Measurements from ENCODE around the gene MPV17L2. TPM values are rescaled to one million over a fixed set of nuclear protein-coding genes. Genes with fewer than 3 reads are reported as not detected.
A peak's percentile ranks its signal among the peaks of the same experiment; 100 is the strongest.

The MPV17L2 gene
- total and polyA plus RNA-seq, 10 of the 15 experiments (the other 5 are each of a cell fraction or from before 2014, with no cell fraction given) = 5.1 to 57.2 (median 22.9) TPM

GRCh38 chr19:18150776-18151624, 42.0 kb upstream of the MPV17L2 start:
- H3K4me3 ChIP-seq = peak overlapping the region; percentile 33; the same call in 1 of the 2 replicates

GRCh38 chr19:18152442-18152816, 40.6 kb upstream of the MPV17L2 start:
- no peaks in the 10 kb centered on the region for H3K9me3 ChIP-seq (replicated peaks; ENCODE audit: control insufficient read depth, insufficient read depth, low read length)
- peak overlapping the region; percentile 92 for H2AFZ ChIP-seq (ENCODE audit: control insufficient read depth, low read depth, low read length)
- no TSS peak for BruUV-seq (replicated peaks)
- ChIA-PET POLR2A (interaction anchor here (0.5 to 1.9 kb wide), 11 partner anchors 11 to 72 kb away, joined by 3 to 11 read pairs (median 5); no protein-coding TSS in a partner anchor), RAD21 (ENCODE audit: unreplicated experiment) (interaction anchor here (0.5 to 1.8 kb wide), 15 partner anchors 15 to 220 kb away, joined by 3 to 9 read pairs (median 4); partner anchors contain the start of genes CCDC124, IL12RB1, MAST3 and RAB3A), CTCF (interaction anchor here (0.5 to 3.0 kb wide), 19 partner anchors 8 to 145 kb away, joined by 3 to 48 read pairs (median 4); partner anchors contain the start of gene MAST3), SMC1A (ENCODE audit: uncharacterized antibody, unreplicated experiment) (interaction anchor here (0.9 to 2.3 kb wide), 16 partner anchors 8 to 215 kb away, joined by 3 to 7 read pairs (median 4); no protein-coding TSS in a partner anchor)
- H3K27me3 ChIP-seq (replicated peaks in 1 of 2; ENCODE audit: control insufficient read depth in 2 of 2, insufficient read depth in 2 of 2, low read length in 1 of 2) = no peaks in the 10 kb centered on the region
- peaks cover 11% of the 10 kb centered on the region for H3K79me2 ChIP-seq (ENCODE audit: control insufficient read depth, insufficient read depth, low read length)
- no peaks in the 10 kb centered on the region for H4K20me1 ChIP-seq (ENCODE audit: control insufficient read depth, insufficient read depth)
- intact Hi-C loops (cut with micrococcal nuclease; ENCODE audit: unreplicated experiment) (loop anchor here (1.0 to 2.0 kb wide), 2 partner anchors 20 to 39 kb away; partner anchors contain the start of gene IFI30), in situ Hi-C loops (cut with MboI) (no loop called here)
- under 1% methylated on average over 22 of the region's 22 CpGs for WGBS (ENCODE audit: insufficient coverage, insufficient replicate concordance, low lambda C conversion rate, missing lambda C conversion rate)
- peak overlapping the region; percentile 88 for H3K27ac ChIP-seq (ENCODE audit: control insufficient read depth, insufficient read depth)
- peak overlapping the region; percentile 59; the same call in 1 of the 2 replicates for H3K4me3 ChIP-seq
- FAIRE-seq (peak; percentile 100), DNase-seq (ENCODE audit: low read depth, low spot score) (peak; percentile 99), ATAC-seq (peak; percentile 85)
- H3K4me2 ChIP-seq (ENCODE audit: control insufficient read depth, insufficient read depth) = peak overlapping the region; percentile 94
- peak overlapping the region; percentile 79 for H3K9ac ChIP-seq (ENCODE audit: control insufficient read depth, insufficient read depth, low read length)
- H3K36me3 ChIP-seq (ENCODE audit: control insufficient read depth in 2 of 2, insufficient read depth in 2 of 2, low read length in 1 of 2) = peaks cover 2 to 6% of the 10 kb centered on the region in 2 experiments; a peak in 3 of 4 replicates
- H3K4me1 ChIP-seq (ENCODE audit: control insufficient read depth, insufficient read depth, low read length) = peaks cover 15% of the 10 kb centered on the region
- TF ChIP-seq ZBTB40 (IDR thresholded peaks at IDR 0.05; ENCODE audit: borderline replicate concordance) = peak; percentile 78; the same call in 1 of the 2 replicates
- peak; percentile 81 for TF ChIP-seq NBN (IDR thresholded peaks at IDR 0.05)
- TF ChIP-seq ATF7 (IDR thresholded peaks at IDR 0.05; ENCODE audit: low read depth) = no peak
- TF ChIP-seq ZZZ3 (IDR thresholded peaks at IDR 0.05; ENCODE audit: control insufficient read depth, insufficient read length, low read depth) = no peak
- TF ChIP-seq POLR2AphosphoS5 (IDR thresholded peaks at IDR 0.05; ENCODE audit: low read length) = peak; percentile 63; the same call in 1 of the 2 replicates
- 0 out of 2 replicates have a peak, but pooled peaks have one; percentile 22 for TF ChIP-seq JUND (IDR thresholded peaks at IDR 0.05; ENCODE audit: low read depth, low read length)
- TF ChIP-seq ATF3 (IDR thresholded peaks at IDR 0.05; ENCODE audit: borderline replicate concordance, extremely low read depth, low read depth, low read length) = no peak

More at GRCh38 chr19:18150776-18151624, 42.0 kb upstream of the MPV17L2 start:
- RAD21 ChIA-PET (ENCODE audit: unreplicated experiment) = interaction anchor here (0.5 to 1.9 kb wide), 7 partner anchors 17 to 62 kb away, joined by 3 to 9 read pairs (median 5); partner anchors contain the start of gene MAST3
- intact Hi-C loops (cut with micrococcal nuclease; ENCODE audit: unreplicated experiment) = no loop called here
- CTCF ChIA-PET = interaction anchor here (0.8 to 3.0 kb wide), 13 partner anchors 10 to 129 kb away, joined by 3 to 48 read pairs (median 5); partner anchors contain the start of genes IL12RB1 and MAST3
- FAIRE-seq = no peak
- in situ Hi-C loops (cut with MboI) = no loop called here
- H3K9ac ChIP-seq (ENCODE audit: control insufficient read depth, insufficient read depth, low read length) = 0 out of 2 replicates have a peak overlapping the region, but pooled peaks have one; percentile 79
- peaks cover 2 to 6% of the 10 kb centered on the region in 2 experiments; a peak in 3 of 4 replicates for H3K36me3 ChIP-seq (ENCODE audit: control insufficient read depth in 2 of 2, insufficient read depth in 2 of 2, low read length in 1 of 2)
- peak overlapping the region; percentile 94 for H3K4me2 ChIP-seq (ENCODE audit: control insufficient read depth, insufficient read depth)
- WGBS (ENCODE audit: insufficient coverage, insufficient replicate concordance, low lambda C conversion rate, missing lambda C conversion rate) = 85% methylated on average over 18 of the region's 18 CpGs
- ATAC-seq = no peak
- TSS peak; percentile 36 for BruUV-seq (replicated peaks)
- no peak overlapping the region for H2AFZ ChIP-seq (ENCODE audit: control insufficient read depth, low read depth, low read length)
- H4K20me1 ChIP-seq (ENCODE audit: control insufficient read depth, insufficient read depth) = no peaks in the 10 kb centered on the region
- SMC1A ChIA-PET (ENCODE audit: uncharacterized antibody, unreplicated experiment) = interaction anchor here (0.7 to 2.3 kb wide), 10 partner anchors 9 to 214 kb away, joined by 3 to 7 read pairs (median 3); no protein-coding TSS in a partner anchor
- H3K27me3 ChIP-seq (replicated peaks in 1 of 2; ENCODE audit: control insufficient read depth in 2 of 2, insufficient read depth in 2 of 2, low read length in 1 of 2) = no peaks in the 10 kb centered on the region
- H3K79me2 ChIP-seq (ENCODE audit: control insufficient read depth, insufficient read depth, low read length) = peaks cover 11% of the 10 kb centered on the region
- H3K9me3 ChIP-seq (replicated peaks; ENCODE audit: control insufficient read depth, insufficient read depth, low read length) = no peaks in the 10 kb centered on the region
- TF ChIP-seq SUPT20H (IDR thresholded peaks at IDR 0.05; ENCODE audit: borderline replicate concordance, control insufficient read depth, low read depth, low read length) (no peak), TCF12 (IDR thresholded peaks at IDR 0.05; ENCODE audit: low read depth, low read length) (no peak), EED (IDR thresholded peaks at IDR 0.05; ENCODE audit: low read depth) (no peak), POLR2A (IDR thresholded peaks at IDR 0.05; ENCODE audit: low read depth, low read length) (peak; percentile 41; the same call in 1 of the 2 replicates), ZSCAN29 (IDR thresholded peaks at IDR 0.05) (no peak)
- POLR2A ChIA-PET = interaction anchor here (0.5 to 1.9 kb wide), 11 partner anchors 9 to 83 kb away, joined by 3 to 11 read pairs (median 3); no protein-coding TSS in a partner anchor
- H3K4me1 ChIP-seq (ENCODE audit: control insufficient read depth, insufficient read depth, low read length) = peaks cover 15% of the 10 kb centered on the region
- peak overlapping the region; percentile 88 for H3K27ac ChIP-seq (ENCODE audit: control insufficient read depth, insufficient read depth)
- no peak for DNase-seq (ENCODE audit: low read depth, low spot score)

All from GM12878 (cell line).